ENCODE data around the gene SLC7A5. TPM values are rescaled to one million over a fixed set of nuclear protein-coding genes. Genes with fewer than 3 reads are reported as not detected.
"Not testable (repeated sequence)": the region's sequence is repeated elsewhere in the genome, so short reads cannot be mapped to it uniquely, and the experiment has no call there.

SLC7A5 gene
- total RNA-seq, 2 donors from 2014 or later: 374 to 588 TPM

DNA sequence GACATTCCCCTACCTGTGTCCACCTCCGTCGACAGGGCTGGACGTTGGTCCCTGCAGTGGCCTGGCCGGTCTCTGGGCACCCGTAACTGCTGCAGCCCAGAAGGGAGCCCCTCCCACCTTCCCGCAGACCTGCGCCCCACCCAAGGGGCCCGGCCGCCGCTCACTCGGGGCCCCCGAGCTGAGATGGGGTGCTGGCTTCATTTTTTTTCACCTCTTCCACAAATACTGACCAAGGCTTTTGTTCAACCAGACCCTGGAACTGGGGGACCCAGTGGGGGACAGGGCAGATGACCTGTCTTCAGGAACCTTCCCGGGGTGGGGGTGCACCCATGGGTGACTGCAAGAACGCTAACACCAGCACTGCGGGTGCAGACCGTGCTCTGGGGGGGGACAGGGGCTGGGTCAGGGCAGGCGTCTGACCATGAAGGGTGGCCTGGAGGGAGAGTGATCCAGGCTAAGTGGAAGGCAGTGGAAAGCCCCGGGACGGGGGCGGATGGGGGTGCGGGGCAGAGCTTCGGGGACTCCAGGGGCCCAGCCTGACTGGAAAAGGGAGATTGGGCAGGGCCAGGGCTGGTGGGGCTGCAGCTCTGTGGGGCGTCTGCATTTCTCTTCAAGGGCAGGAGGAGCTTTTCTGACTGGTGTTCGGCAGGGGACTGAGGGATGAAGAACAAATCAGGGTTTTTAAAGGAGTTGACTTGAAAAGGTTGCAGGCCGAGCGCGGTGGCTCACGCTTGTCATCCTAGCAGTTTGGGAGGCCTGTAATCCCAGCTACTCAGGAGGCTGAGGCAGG, 42.3 kb downstream of the SLC7A5 start:
- 90 to 96% methylated on average over 13 to 28 of the region's 28 CpGs for WGBS, 2 experiments (ENCODE audit: insufficient coverage in 1 of 2, insufficient read length in 1 of 2)
- H3K9me3 ChIP-seq (ENCODE audit: control insufficient read depth, low read length): no peaks in the 10 kb centered on the region
- no peak overlapping the region for H3K27ac ChIP-seq (ENCODE audit: low read depth, low read length)
- Mint-ChIP-seq H3K36me3 (ENCODE audit: low read depth) (peaks cover 17% of the 10 kb centered on the region), H3K4me1 (peaks cover 52% of the 10 kb centered on the region), H3K9me3 (no peaks in the 10 kb centered on the region), H3K4me3 (no peak overlapping the region), H3K27me3 (ENCODE audit: insufficient read depth) (no peaks in the 10 kb centered on the region), H3K27ac (no peak overlapping the region)
- H3K4me1 ChIP-seq (ENCODE audit: control insufficient read depth, insufficient read depth, low read length): peaks cover 26% of the 10 kb centered on the region
- H3K36me3 ChIP-seq (ENCODE audit: control insufficient read depth, insufficient read depth, low read length): peaks cover 30% of the 10 kb centered on the region
- TF ChIP-seq, protein P1, sequence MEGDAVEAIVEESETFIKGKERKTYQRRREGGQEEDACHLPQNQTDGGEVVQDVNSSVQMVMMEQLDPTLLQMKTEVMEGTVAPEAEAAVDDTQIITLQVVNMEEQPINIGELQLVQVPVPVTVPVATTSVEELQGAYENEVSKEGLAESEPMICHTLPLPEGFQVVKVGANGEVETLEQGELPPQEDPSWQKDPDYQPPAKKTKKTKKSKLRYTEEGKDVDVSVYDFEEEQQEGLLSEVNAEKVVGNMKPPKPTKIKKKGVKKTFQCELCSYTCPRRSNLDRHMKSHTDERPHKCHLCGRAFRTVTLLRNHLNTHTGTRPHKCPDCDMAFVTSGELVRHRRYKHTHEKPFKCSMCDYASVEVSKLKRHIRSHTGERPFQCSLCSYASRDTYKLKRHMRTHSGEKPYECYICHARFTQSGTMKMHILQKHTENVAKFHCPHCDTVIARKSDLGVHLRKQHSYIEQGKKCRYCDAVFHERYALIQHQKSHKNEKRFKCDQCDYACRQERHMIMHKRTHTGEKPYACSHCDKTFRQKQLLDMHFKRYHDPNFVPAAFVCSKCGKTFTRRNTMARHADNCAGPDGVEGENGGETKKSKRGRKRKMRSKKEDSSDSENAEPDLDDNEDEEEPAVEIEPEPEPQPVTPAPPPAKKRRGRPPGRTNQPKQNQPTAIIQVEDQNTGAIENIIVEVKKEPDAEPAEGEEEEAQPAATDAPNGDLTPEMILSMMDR (conservative IDR thresholded peaks at IDR 0.05): no peak
- H3K27me3 ChIP-seq (ENCODE audit: control insufficient read depth, insufficient read depth, low read length, poor library complexity, severe bottlenecking): no peaks in the 10 kb centered on the region
- no peak for DNase-seq
- H3K4me3 ChIP-seq (ENCODE audit: low read length): no peak overlapping the region
- H3K9ac ChIP-seq (ENCODE audit: extremely low read depth, low read length, poor library complexity, severe bottlenecking): no peak overlapping the region

DNA sequence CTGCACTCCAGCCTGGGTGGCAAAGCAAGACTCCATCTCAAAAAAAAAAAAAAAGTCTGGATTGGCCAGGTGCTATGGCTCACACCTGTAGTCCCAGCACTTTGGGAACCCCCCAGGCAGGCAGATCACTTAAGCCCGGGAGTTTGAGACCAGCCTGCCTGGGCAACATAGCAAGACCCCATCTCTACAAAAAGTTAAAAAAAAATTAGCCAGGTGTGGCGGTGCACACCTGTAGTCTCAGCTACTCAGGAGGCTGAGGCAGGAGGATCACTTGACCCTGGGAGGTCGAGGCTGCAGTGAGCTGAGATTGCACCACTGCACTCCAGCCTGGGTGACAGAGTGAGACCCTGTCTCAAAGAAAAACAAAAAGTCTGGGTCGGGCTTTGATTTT, 42.9 kb downstream of the SLC7A5 start:
- Histone ChIP-seq H3K4me1 (ENCODE audit: control insufficient read depth, insufficient read depth, low read length) (peaks cover 30% of the 10 kb centered on the region), H3K36me3 (ENCODE audit: control insufficient read depth, insufficient read depth, low read length) (peaks cover 24% of the 10 kb centered on the region)
- peaks cover 58% of the 10 kb centered on the region for H3K4me1 Mint-ChIP-seq
- not testable (repeated sequence) for H3K9ac ChIP-seq (ENCODE audit: extremely low read depth, low read length, poor library complexity, severe bottlenecking); H3K9me3 Mint-ChIP-seq; H3K27me3 Mint-ChIP-seq (ENCODE audit: insufficient read depth); DNase-seq; H3K9me3 ChIP-seq (ENCODE audit: control insufficient read depth, low read length); H3K27me3 ChIP-seq (ENCODE audit: control insufficient read depth, insufficient read depth, low read length, poor library complexity, severe bottlenecking); H3K27ac ChIP-seq (ENCODE audit: low read depth, low read length); H3K27ac Mint-ChIP-seq; H3K4me3 ChIP-seq (ENCODE audit: low read length); H3K4me3 Mint-ChIP-seq
- H3K36me3 Mint-ChIP-seq (ENCODE audit: low read depth): peaks cover 17% of the 10 kb centered on the region
- WGBS, 2 experiments (ENCODE audit: insufficient coverage in 1 of 2, insufficient read length in 1 of 2): 88 to 93% methylated on average over 3 to 4 of the region's 4 CpGs

DNA sequence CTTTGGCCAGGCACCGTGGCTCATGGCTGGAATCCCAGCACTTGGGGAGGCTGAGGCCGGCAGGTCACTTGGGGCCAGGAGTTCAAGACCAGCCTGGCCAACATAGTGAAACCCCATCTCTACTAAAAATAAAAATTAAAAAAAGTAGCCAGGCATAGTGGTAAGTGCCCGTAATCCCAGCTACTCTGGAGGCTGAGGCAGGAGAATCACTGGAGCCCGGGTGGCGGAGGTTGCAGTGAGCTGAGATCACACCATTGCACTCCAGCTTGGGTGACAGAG, 43.5 kb downstream of the SLC7A5 start:
- H3K4me1 ChIP-seq (ENCODE audit: control insufficient read depth, insufficient read depth, low read length): peaks cover 30% of the 10 kb centered on the region
- H3K27me3 ChIP-seq (ENCODE audit: control insufficient read depth, insufficient read depth, low read length, poor library complexity, severe bottlenecking); H3K9me3 Mint-ChIP-seq; H3K9ac ChIP-seq (ENCODE audit: extremely low read depth, low read length, poor library complexity, severe bottlenecking); H3K4me3 ChIP-seq (ENCODE audit: low read length); H3K27ac ChIP-seq (ENCODE audit: low read depth, low read length); H3K27ac Mint-ChIP-seq; H3K9me3 ChIP-seq (ENCODE audit: control insufficient read depth, low read length); DNase-seq; H3K27me3 Mint-ChIP-seq (ENCODE audit: insufficient read depth); H3K4me3 Mint-ChIP-seq: not testable (repeated sequence)
- 82 to 84% methylated on average over 5 of the region's 5 CpGs for WGBS, 2 experiments (ENCODE audit: insufficient coverage in 1 of 2, insufficient read length in 1 of 2)
- H3K36me3 Mint-ChIP-seq (ENCODE audit: low read depth): peaks cover 13% of the 10 kb centered on the region
- H3K36me3 ChIP-seq (ENCODE audit: control insufficient read depth, insufficient read depth, low read length): peaks cover 18% of the 10 kb centered on the region
- H3K4me1 Mint-ChIP-seq: peaks cover 55% of the 10 kb centered on the region

DNA sequence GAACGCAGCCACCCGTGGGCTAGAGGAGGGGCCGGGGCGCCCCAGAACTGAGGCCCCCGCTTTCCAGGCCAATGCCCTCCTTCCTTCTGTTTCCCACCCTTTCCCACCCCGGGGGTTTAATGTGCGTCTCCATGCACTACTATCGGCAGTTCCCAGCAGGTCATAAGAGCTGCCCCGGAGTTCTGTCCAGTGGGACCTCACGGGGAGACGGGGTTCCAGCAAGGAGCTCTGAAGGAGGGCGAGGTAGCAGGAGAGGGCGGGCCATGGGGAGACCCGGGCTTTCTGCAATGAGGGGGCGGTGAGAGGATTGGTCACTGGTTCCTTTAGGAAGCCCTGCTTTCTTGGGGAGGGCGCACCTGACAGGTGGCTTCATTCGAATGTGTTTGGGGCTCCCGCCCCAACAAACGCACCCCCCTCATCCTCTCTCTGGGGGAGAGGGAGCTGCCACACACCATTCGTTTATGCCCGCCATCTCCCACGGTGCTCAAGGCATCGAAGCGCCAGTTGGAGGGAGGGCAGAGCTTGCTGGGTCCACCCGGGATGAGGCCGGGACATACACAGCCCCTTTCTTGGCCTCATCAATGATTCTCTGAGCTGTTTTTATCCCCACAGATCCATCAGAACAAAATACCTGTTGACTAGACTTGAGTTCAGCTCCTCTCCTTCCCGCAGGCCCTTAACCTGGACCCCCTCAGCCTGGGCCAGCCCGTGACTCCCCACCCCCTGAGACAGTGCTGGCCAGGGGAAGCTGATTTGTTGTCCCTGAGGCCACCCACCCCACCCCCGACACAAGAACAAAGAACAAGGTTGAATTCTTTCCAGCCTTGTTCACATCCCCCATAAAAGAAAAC, 44.1 kb downstream of the SLC7A5 start:
- H3K36me3 Mint-ChIP-seq (ENCODE audit: low read depth): peaks cover 8% of the 10 kb centered on the region
- no peaks in the 10 kb centered on the region for H3K27me3 Mint-ChIP-seq (ENCODE audit: insufficient read depth)
- Histone ChIP-seq H3K36me3 (ENCODE audit: control insufficient read depth, insufficient read depth, low read length) (peaks cover 12% of the 10 kb centered on the region), H3K27ac (ENCODE audit: low read depth, low read length) (no peak overlapping the region), H3K4me3 (ENCODE audit: low read length) (no peak overlapping the region), H3K4me1 (ENCODE audit: control insufficient read depth, insufficient read depth, low read length) (peaks cover 30% of the 10 kb centered on the region), H3K9me3 (ENCODE audit: control insufficient read depth, low read length) (no peaks in the 10 kb centered on the region), H3K9ac (ENCODE audit: extremely low read depth, low read length, poor library complexity, severe bottlenecking) (no peak overlapping the region), H3K27me3 (ENCODE audit: control insufficient read depth, insufficient read depth, low read length, poor library complexity, severe bottlenecking) (no peaks in the 10 kb centered on the region)
- H3K9me3 Mint-ChIP-seq: no peaks in the 10 kb centered on the region
- TF ChIP-seq, protein P1 (conservative IDR thresholded peaks at IDR 0.05): no peak
- DNase-seq: no peak
- H3K27ac Mint-ChIP-seq: peak overlapping the region; percentile 81
- no peak overlapping the region for H3K4me3 Mint-ChIP-seq
- peaks cover 51% of the 10 kb centered on the region for H3K4me1 Mint-ChIP-seq
- WGBS, 2 experiments (ENCODE audit: insufficient coverage in 1 of 2, insufficient read length in 1 of 2): 87 to 88% methylated on average over 22 to 29 of the region's 29 CpGs
